ENCODE measurements around the gene LCN10. TPM values are rescaled to one million over a fixed set of nuclear protein-coding genes. Genes with fewer than 3 reads are reported as not detected.

Gene LCN10
- total RNA-seq, 1 experiment from 2014 or later, result 1.5 TPM

GRCh38 chr9:136723989-136724388 lies 18.8 kb downstream of the LCN10 start:
- peaks cover 13 to 23% of the 10 kb centered on the region in 2 experiments for H3K4me1 Mint-ChIP-seq
- no peak overlapping the region for H4K91ac ChIP-seq (ENCODE audit: insufficient read length, low read depth, low read length)
- H3K4me1 ChIP-seq (ENCODE audit: insufficient read depth, low read length), result no peaks in the 10 kb centered on the region
- no peaks in the 10 kb centered on the region; the same call in none of the 2 replicates for H3K27me3 Mint-ChIP-seq (ENCODE audit: low read depth)
- no peak overlapping the region for H4K8ac ChIP-seq (replicated peaks; ENCODE audit: insufficient read length, low read depth, low read length)
- no peak overlapping the region for H3K14ac ChIP-seq (ENCODE audit: insufficient read depth, low read length)
- TF ChIP-seq CTCF (conservative IDR thresholded peaks at IDR 0.05), result no peak
- peaks cover 31 to 42% (median 41%) of the 10 kb centered on the region in 3 experiments for H3K36me3 Mint-ChIP-seq (ENCODE audit: insufficient read depth in 1 of 3, low read depth in 3 of 3)
- no peak overlapping the region for H3T11ph ChIP-seq (ENCODE audit: low read length)
- no peak overlapping the region for H3K18ac ChIP-seq (ENCODE audit: insufficient read length, low read depth, low read length)
- no CpG with 5 or more reads among the region's 8 CpGs for WGBS (ENCODE audit: extremely low coverage, insufficient read length, low lambda C conversion rate)
- no peak overlapping the region for H3K27ac ChIP-seq (ENCODE audit: insufficient read length, low read depth, low read length)
- peaks cover 10% of the 10 kb centered on the region for H3K23me2 ChIP-seq (ENCODE audit: insufficient read length, low read depth, low read length, poor library complexity, severe bottlenecking)
- peaks cover 11% of the 10 kb centered on the region; the same call in 1 of the 2 replicates for H3K79me2 ChIP-seq (ENCODE audit: insufficient read depth, low read length)
- no peak overlapping the region for H2BK120ac ChIP-seq (ENCODE audit: low read depth, low read length, poor library complexity, severe bottlenecking)
- no peak overlapping the region for H2BK20ac ChIP-seq (ENCODE audit: low read depth, low read length, poor library complexity, severe bottlenecking)
- H3K56ac ChIP-seq (ENCODE audit: insufficient read length, low read depth, low read length), result no peak overlapping the region
- H3K4me2 ChIP-seq (ENCODE audit: insufficient read depth, insufficient read length, low read length), result no peak overlapping the region
- no peak overlapping the region for H4K5ac ChIP-seq (ENCODE audit: insufficient read length, low read depth, low read length)
- H2BK15ac ChIP-seq (ENCODE audit: low read depth, low read length), result no peak overlapping the region
- no peaks in the 10 kb centered on the region for H3K27me3 ChIP-seq (ENCODE audit: insufficient read depth, low read length)
- H3K79me1 ChIP-seq (ENCODE audit: insufficient read depth, low read depth, low read length, poor library complexity, severe bottlenecking), result peaks cover 6% of the 10 kb centered on the region
- H3K9me3 Mint-ChIP-seq, result no peaks in the 10 kb centered on the region; a peak in 1 of 5 replicates
- H2AK5ac ChIP-seq (ENCODE audit: insufficient read length, low read length), result no peak overlapping the region
- no peak overlapping the region for H3K23ac ChIP-seq (ENCODE audit: insufficient read length, low read depth, low read length)
- no peaks in the 10 kb centered on the region for H4K20me1 ChIP-seq (ENCODE audit: control insufficient read depth, insufficient read depth, insufficient read length)
- H2AFZ ChIP-seq (ENCODE audit: low read length), result no peak overlapping the region
- no peaks in the 10 kb centered on the region for H3K9me3 ChIP-seq (ENCODE audit: control insufficient read depth, low read depth, low read length)
- peak overlapping the region in 1 of 2 experiments; percentile 51; a peak in 2 of 5 replicates for H3K4me3 Mint-ChIP-seq
- H3K9ac ChIP-seq (ENCODE audit: extremely low read depth, insufficient read length, low read length), result no peak overlapping the region
- H2BK5ac ChIP-seq (ENCODE audit: insufficient read length, low read length), result no peak overlapping the region
- H3K27ac Mint-ChIP-seq, result peak overlapping the region in 2 of 3 experiments; percentile 33 to 34; a peak in 1 of 7 replicates
- H2BK12ac ChIP-seq (ENCODE audit: insufficient read length, low read depth, low read length), result no peak overlapping the region
- DNase-seq, result no peak
- no peak overlapping the region for H3K4ac ChIP-seq (ENCODE audit: low read depth, low read length)
